Measurements from ENCODE around the gene PACRG.

PACRG gene

DNA sequence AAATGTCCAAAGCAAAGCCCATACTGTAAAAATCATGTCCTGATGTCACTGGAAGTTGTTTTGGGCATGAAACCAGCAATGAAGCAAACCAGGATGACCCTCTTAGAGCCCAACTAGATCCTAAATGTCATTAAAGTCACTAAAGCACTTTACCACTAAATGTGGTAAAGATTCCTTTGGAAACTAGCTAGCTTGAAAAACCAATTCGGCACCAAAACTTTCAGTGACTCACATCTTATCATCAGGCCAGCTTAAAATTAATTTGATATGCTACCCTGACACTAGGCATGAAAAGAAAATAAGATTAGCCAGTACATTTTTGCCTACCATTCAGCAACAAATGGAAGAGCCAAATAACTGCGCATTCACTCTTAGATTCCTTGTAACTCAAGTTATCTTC, 145.8 kb downstream of the PACRG start:
- DNase-seq, result no peak

DNA sequence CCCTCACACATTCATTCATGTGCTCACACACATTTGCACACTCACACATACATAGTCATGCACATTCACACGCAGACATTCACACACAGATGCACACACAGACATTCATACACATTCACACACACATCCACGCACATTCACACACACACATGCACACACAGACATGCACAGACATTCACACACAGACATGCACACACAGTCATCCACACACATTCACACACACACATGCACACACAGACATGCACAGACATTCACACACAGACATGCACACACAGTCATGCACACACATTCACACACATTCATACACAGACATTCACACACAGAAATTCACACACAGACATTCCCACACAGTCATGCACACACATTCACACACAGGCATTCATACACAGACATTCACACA, 147.3 kb downstream of the PACRG start:
- DNase-seq, result no peak

DNA sequence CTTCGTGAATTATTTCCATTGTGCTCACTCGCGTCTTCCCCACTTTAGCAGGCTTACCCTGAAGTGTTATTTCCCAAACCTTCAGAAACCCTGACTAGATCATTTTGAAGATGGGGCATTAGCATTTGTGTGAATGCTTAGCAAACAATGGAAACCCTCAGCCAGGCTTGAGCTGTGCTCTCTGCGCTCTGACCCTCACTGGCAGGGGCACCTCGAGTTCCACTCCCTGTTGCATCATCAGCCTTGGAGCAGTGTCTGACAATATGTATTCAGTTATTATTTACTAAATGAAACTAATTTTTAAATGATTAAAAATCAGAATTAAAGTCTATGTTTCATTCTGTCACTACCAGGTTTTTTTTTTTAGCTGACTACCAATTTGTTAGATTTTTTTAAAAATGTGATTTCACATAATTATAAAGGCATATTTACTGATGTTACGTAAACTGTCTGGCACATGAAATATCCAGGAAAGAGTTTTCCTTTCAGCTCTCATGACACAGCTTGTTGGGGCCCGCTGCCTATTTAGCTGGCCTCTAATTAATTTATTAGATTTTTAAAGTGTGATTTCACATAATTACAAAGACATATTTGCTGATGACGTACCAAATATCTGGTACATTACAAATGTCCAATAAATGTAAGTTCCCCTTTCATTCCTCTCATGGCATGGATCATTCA, 155.2 kb downstream of the PACRG start:
- no peak for DNase-seq

DNA sequence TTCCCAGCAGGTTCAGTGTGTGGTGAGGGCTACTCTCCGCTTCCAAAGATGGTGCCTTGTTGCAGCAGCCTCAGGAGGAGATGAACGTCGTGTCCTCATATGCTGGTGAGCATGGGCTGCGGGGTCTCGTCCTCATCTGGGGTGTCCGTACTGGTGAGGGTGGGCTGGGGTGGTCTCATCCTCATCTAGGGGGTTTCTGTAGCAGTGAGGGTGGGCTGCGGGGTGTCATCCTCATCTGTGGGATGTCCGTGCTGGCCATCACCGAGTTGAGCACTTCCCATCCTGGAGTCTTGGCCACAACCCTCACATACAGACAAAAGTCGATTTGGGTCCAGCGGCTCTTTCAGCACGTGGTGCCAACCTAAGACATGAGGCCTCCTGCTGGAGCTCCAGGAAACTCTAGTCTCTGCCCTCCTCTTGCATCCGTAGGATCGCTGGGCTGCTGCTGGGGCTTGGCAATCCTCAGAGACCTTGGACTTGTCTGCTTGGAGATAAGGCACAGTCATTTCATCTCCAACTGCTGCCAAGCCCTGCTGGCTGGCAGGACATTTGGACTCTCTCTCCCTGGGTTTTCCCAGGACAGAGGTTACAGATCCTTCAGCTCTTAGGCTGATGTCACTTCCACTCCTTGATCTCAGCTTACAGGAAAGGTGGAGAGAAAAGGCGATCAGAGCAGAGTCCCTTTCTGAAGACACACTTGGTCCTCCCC, 160.4 kb downstream of the PACRG start:
- DNase-seq, result no peak

DNA sequence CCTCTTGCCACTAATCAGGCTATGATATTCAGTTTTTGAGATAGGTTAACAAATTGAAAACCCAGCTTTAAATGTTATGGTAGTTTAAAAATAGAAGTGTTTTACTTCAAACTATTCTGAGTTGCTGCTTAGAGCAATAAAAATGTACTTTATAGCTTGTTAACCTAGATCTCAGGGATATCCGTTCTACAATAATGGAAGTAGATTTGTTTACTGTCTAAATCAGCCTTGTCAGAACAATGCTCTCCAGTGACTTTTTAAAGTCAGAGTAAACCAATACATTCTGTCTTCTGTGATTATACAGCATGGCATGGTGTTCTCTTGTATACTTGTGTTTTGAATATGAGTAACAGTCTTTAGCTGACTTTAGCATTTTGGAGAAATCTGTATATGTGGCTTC, 161.5 kb downstream of the PACRG start:
- DNase-seq, result no peak

DNA sequence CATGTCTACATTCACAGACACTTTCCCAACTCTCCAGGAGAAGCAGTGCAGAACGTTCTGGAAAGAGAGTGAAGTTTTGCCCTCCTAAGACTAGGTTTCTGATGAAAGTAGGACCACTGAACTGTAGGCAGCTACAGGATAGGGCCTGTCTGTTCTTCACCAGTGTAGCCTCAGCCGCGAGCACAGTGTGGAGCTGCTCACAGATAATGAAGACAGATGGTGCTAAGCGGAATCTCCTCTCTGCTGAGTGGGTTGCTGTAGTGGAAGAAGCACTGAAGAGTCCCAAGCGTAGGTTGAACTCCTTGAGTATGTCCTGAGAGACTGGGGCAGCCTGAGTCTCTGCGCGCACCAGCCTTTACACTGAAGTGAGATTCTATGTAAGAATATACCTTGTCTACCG, 170.2 kb downstream of the PACRG start:
- DNase-seq, result no peak

DNA sequence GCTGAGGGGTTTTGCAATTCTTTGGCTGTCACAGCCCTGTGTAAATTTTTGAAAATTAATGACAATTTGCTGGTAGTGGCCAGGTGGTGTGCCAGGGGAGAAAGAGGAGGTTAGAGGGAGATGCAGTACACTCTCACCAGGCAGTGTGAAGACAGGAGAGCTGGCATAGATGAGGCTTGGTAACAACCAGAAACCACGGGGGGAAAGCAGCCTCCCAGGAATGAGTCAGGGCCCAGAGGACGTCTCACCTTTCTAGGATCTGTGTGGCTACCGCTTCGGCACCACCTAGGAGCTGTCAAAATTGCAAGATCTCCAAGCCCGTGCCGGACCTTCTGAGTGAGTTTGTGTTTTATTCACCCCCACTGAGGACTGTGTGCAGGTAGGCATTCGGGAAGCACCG, 171.4 kb downstream of the PACRG start:
- DNase-seq, result no peak

DNA sequence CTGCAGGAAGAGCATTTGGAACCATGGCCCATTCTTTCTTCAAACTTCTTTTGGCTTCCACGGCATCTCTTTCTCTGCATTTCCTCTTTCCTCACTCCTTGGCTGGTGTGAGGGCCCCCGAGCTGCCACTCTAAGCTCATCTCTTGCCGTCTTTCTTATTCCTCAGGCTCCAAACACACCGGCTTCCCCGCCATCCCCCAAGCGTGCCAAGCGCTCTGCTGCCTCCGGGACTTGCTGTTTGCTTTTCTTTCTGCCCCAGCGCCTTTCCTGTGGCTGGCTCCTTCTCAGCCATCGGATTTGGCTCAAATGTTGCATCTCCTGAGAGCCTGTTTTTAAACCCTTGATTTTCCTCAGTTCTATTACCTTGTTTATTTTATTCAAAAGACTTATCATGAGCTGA, 172.7 kb downstream of the PACRG start:
- DNase-seq, result no peak

DNA sequence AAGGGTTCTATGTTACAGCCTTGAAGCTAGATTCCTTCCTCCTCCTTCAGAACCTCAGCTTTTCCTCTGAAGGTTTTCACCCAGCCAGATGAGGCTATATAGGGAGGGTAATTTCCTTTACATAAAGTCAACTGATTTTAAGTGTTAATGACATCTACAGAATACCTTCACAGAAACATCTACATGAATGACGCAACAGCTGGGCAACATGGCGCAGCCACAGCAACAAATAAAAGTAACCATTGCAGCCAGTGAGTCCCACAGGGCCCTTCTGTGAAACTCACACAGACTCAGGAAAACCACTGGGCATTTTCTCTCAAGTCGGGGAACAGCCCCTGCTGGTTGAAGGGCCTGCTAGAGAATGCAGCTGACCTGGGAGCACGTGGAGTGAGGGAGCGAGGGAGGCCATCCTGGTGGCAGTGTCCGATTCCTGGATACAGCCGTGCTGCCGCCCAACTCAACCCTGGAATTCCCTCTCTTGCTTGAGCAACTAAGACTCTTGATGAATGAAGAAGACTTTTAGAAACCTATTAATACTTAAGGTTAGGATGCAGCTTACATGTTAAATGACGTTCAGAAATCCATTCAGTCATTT, 176.4 kb downstream of the PACRG start:
- DNase-seq, result no peak

DNA sequence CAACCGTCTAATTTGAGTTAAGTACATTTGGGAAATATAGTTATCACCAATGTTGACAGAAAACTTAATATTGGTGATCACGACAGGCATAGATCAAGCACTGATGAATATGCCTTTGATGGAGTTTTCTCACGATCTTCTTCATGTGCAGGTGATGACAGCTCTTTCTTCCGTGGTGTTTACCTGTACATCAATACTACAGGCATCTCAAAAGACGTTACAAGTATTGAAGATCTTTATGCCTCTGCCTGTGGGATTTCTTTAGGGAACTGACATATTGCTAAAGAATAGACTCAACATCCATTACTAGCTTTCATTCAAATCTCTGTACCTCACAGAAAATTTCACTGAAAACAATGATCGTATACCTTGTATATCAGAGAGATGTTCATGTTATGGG, 178.7 kb downstream of the PACRG start:
- no peak for DNase-seq

DNA sequence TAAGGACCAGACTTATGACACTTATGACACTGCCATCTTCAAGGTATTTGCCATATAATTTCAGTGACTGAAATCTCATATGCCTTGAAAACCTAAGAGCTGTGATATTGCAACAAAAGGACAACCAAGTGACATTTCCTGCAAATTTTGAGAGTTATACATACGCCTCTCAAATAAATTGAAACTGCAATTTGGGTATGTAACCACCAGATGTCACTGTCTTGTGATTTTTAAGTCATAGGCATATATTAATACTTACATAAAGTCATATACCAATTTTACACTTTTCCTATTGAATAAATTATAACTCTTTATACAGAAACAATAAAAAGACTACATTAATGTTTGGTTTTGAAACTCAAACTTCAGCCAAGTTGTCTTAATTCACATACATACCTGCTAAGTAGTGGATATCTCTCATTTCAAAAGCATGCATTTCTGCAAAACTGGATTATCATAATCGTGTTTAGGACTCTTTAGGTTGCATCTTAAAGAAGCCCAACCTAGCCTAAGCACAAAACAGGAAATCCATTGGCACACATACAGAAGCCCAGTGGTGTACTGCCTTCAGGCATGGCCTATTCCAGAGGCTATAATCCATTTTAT, 180.2 kb downstream of the PACRG start:
- no peak for DNase-seq

DNA sequence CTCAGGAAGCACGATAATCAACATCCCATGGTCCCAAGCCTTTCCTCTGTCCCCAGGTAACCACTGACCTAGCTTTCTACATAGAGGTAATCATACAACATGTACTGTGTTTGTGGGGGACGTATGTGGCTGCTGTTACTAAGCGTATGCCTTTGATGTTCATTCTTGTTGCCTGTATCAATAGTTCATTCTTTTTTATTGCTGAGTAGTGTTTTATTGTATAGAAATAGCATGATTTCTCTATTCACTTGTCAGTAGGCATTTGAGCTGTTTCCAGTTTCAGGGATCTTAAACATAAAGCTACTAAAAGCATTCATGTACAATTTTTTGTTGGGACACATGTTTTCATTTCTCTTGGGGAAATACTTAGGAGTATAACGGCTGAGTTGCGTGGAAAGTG, 185.4 kb downstream of the PACRG start:
- no peak for DNase-seq

DNA sequence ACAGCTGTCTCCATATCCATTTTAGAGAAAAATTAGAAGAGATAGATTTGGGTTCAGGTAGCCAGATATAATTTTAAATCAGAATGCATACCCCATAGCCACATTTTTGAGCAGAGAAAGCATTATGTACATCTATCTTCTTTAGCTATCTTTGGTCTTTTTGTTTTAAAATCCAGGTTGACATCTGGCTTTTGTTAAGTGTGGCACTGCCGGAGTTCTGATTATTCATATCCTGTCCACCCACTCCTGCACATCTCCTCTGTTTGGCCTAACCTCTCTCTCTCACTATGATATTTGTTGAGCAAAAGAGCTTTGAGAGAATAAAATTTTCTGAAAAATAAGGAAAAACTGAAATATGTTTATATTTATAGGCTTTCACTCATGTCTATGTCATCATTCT, 189.7 kb downstream of the PACRG start:
- no peak for DNase-seq

DNA sequence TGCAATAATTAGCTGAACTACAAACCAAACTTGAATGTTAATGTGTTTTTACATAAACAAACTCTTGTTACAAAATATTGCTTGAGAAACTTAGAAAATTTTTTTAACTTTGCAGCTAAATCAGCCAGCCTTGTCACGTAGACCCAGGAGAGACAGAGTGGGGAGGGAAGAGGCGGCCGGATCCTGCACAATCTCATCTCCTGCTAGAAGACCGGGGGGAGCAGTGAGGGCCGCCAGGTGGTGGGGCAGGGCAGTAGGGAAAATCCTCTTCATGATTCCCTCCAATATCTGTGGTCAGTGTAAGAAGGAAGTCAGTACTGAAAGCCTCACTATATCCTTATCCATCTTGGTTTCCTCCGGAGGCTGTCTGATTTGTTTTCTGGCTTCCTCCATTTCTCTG, 193.3 kb downstream of the PACRG start:
- DNase-seq, result no peak

DNA sequence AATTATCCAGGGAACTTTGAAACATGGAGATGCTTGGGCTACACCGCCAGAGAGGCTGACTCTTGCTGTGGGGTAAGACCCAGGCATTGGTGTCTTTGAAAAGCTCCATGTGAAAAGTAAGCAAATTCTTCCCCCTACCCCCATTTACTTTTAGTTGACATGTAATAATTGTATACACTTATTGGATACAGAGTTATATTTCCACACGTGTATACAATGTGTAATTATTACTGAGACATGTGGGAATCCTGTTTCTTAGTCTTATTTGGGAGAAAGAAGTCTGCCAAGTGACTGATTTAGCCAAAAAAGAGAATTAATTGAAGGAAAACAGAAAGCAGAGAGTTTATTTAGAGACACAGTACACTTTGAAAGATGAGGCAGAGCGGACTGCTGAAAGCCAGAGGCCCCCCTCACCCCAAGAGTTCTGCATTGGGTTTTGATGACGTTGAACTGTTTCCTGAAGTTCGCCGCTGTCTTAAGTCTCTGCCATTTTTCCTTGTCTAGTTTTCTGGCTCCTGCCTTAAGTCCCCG, 193.8 kb downstream of the PACRG start:
- DNase-seq, result no peak

DNA sequence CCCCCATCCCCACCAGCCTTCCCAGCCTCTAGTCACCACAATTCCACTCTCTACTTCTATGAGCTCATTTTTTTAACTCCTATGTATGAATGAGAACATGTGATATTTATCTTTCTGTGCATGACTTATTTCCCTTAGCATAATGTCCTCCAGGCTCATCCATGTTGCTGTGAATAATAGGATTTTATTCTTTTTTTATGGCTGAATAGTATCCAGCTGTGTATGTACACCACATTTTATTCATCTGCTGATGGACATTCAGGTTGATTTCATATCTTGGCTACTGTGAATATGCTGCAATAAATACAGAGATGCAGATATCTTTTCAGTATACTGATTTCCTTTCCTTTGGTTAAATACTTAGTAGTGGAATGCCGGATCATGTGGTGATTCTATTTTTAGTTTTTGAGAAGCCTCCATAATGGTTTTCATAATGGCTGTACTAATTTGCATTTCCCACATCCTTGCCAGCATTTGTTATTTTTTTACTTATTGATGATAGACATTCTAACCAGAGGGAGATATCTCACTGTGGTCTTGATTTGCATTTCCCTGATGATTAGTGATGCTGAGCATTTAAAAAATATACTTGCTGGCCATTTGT, 194.9 kb downstream of the PACRG start:
- no peak for DNase-seq

DNA sequence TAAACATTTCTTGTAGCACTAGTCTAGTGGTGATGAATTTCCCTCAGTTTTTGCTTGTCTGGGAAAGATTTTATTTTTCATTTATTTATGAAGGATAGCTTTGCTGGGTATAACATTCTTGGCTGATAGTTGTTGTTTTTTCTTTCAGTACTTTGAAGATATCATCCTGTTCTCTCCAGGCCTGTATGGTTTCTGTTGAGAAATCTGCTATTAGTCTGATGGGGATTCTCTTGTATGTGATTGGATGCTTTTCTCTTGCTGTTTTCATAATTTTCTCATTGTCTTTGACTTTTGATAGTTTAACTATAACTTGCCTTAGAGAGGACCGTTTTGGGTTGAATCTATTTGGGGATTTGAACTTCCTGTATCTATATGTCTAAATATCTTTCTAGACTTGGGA, 207.1 kb downstream of the PACRG start:
- DNase-seq, result no peak

DNA sequence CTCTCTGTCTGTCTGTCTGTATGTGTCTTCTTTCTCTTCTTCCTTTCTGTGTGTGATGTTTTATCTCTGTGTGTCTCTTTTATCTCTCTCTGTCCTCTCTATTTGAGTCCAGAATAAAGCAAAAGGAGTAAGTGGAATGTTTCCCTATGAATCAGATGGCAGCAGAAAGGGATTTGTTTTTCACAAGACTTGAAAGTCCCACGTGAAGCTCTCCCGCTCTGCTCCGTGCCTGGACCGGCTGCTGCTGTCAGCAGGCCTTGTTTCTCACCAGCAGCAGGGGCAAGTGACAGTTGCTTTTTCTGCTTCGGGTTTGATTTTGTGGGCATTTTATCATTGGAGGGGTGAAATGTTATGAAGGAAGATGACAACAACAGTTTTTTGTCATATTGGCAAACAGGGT, 212.7 kb downstream of the PACRG start:
- no peak for DNase-seq

DNA sequence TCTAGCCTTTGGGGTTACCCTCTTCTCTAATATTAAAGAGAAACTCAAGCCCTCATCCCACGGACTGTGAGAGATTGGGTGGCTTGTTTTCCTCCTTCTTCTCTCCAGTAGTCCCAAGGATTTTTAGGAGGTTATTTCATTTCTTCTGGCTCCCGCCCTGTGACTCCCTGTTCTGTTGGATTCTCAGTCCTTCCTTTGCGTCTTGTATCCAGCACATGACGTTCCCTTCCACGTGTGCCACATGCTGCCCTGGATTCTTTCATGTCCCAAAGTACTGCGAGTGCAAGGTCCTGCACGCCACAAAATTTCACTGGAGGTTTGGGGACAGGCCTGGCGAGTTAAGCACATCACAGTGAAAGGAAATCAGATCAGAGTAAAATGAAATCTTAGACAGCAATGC, 213.4 kb downstream of the PACRG start:
- DNase-seq, result no peak

DNA sequence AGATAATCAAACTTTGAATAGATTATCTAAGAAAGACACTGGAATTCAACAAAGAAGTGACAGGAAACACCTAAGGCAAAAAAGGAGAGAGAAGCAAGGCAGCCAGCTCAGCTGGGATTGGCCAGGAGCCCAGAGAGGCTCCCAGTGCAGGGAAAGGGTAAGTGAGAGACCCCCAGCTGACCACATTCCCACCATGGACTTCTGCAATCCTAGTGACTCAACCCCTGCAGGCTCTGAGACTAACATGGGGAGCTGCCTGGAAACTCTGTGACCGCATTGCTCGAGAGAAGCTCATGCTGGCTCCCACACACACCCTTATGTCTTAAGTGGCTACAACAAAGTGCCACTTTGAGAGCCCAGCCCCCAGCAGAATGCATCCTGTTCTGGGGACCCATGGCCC, 215.1 kb downstream of the PACRG start:
- DNase-seq, result no peak

DNA sequence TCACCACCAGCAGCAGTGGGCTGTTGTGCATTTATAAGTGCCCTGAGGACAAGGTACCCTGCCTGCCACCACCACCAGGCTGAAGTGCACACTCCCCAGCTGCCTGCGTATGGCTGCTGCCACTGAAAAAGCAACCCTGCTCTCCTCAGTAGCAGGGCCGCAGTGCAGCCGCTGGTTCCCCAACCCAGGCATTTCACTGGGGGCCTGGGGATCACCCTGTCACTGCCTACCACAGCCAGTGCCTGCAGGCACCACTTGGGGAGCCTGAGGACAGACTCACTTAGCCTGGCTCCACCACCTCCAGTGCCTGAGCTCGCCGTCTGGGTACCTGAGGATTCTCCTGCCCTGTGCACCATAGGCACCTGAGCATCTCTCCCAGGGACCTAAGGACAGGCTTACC, 215.6 kb downstream of the PACRG start:
- no peak for DNase-seq

DNA sequence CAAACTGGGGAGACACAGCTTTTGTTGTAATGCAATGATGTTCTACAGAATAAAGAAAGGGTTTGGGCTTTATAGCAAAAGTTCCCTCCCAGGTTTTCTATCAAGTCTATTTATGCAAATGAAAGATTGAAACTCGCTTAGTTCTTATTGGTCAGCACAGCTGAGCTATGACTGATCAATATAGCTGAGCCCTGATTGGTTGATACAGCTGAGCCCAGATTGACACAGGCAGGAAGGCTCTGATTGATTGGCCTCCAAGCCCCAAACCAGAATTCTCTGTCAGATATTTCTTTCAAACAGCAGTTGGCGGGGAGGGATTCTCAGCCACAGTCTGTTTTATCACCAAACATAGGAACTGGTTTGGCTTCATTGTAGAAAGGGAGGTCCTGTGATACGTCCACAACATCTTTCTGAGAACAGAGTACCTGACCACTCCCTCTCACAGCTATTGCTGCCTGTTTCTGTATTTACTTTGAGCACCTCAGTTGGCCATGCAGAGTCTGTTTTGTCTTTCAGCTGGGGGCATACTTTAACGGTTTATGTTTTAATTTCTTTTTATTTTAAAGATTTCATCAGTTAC, 223.5 kb downstream of the PACRG start:
- no peak for DNase-seq

DNA sequence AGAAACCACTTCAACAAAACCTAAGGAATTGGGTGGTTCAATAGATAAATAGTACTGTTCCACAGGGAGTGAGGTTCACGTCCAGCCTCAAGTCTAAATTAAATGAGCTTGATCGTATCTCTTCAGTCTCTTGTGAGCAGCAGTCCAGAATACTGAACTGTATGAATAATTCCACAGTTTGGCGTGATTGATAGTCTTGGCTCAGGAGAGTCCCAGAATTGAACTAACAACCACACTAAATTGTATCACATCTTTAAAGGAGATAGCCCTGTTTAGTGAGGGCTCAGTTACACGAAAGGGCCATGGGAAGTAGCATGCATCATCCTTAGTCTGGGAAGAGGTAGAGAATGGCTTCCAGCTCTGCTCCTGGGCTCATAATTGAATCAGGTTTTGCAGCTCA, 224.6 kb downstream of the PACRG start:
- DNase-seq, result no peak

Data from left hindlimb (tissue), 1 donor.